ENCODE results near the gene ZNF345.

The ZNF345 gene

GRCh38 chr19:36850559-36851442 is at the start of gene ZNF345:
ZNF345 (plus strand) TSS chr19:36850876; CDS start chr19:36876831, 25,955 bp downstream.
- DNase-seq (ENCODE audit: low spot score): peak; percentile 88

GRCh38 chr19:36805364-36805763 is 45.3 kb upstream of the ZNF345 start:
- DNase-seq (ENCODE audit: low spot score): no peak

GRCh38 chr19:36807029-36807428 is 43.6 kb upstream of the ZNF345 start:
- DNase-seq (ENCODE audit: low spot score): no peak

- no peak for DNase-seq (ENCODE audit: low spot score)
Observed at GRCh38 chr19:36819130-36819630, 31.5 kb upstream of the ZNF345 start.

- no peak for DNase-seq (ENCODE audit: low spot score)
Observed at GRCh38 chr19:36821758-36822157, 28.9 kb upstream of the ZNF345 start.

- no peak for DNase-seq (ENCODE audit: low spot score)
Observed at GRCh38 chr19:36833430-36833829, 17.2 kb upstream of the ZNF345 start.

GRCh38 chr19:36837176-36837905 is 13.3 kb upstream of the ZNF345 start:
- no peak for DNase-seq (ENCODE audit: low spot score)

- peak; percentile 75 for DNase-seq (ENCODE audit: low spot score)
Observed at GRCh38 chr19:36837906-36838783, 12.5 kb upstream of the ZNF345 start, which contains the start of gene ZNF790. ZNF790 (minus strand) TSS chr19:36838387; CDS start chr19:36825619, 12,768 bp downstream.

- DNase-seq (ENCODE audit: low spot score): no peak
Observed at GRCh38 chr19:36838784-36839324, 11.8 kb upstream of the ZNF345 start.

GRCh38 chr19:36847968-36848367 is 2.7 kb upstream of the ZNF345 start:
- no peak for DNase-seq (ENCODE audit: low spot score)

- DNase-seq (ENCODE audit: low spot score): peak; percentile 88
Observed at GRCh38 chr19:36849701-36850558, 746 bp upstream of the ZNF345 start.

GRCh38 chr19:36851898-36852297 is 1.2 kb downstream of the ZNF345 start:
- DNase-seq (ENCODE audit: low spot score): no peak

- no peak for DNase-seq (ENCODE audit: low spot score)
Observed at GRCh38 chr19:36876993-36877938, 26.6 kb downstream of the ZNF345 start.

- DNase-seq (ENCODE audit: low spot score): no peak
Observed at GRCh38 chr19:36891768-36892357, 41.2 kb downstream of the ZNF345 start.

GRCh38 chr19:36894849-36895383 is 44.2 kb downstream of the ZNF345 start:
- no peak for DNase-seq (ENCODE audit: low spot score)

- DNase-seq (ENCODE audit: low spot score): no peak
Observed at GRCh38 chr19:36898422-36898821, 47.7 kb downstream of the ZNF345 start.

- peak; percentile 71 for DNase-seq (ENCODE audit: low spot score)
Observed at GRCh38 chr19:36915992-36916830, 65.5 kb downstream of the ZNF345 start, which contains the start of the genes ZNF568 and ZNF829. ZNF568 (plus strand) TSS chr19:36916332; CDS start chr19:36922771, 6,439 bp downstream. ZNF829 (minus strand) TSS chr19:36916291; CDS start chr19:36915167, 1,124 bp downstream.

All from hematopoietic multipotent progenitor cell treated with erythropoietin and hydrocortisone succinate and interleukin-3 and kit ligand, for 15 days (in vitro differentiated cells).